BE2C (cell line): ENCODE results near the gene LACTBL1.
"Not testable (repeated sequence)": the region's sequence is repeated elsewhere in the genome, so short reads cannot be mapped to it uniquely, and the experiment has no call there.

ENCODE experiments used
- DNase-seq: peaks from one replicate; pipeline ENCODE4 v3.0.0-alpha.2; 2020
- H3K27me3 ChIP-seq: fragments of 250-450 bp; sonication (Bioruptor Pico); 2 replicates; pipeline ENCODE4 v1.5.1; 2020; ENCODE audit warnings: mild to moderate bottlenecking
- H3K36me3 ChIP-seq: fragments of 250-450 bp; sonication (Bioruptor Pico); 2 replicates; pipeline ENCODE4 v1.5.1; 2020; ENCODE audit warnings: mild to moderate bottlenecking
- H3K4me1 ChIP-seq: fragments of 250-450 bp; sonication (Bioruptor Pico); 2 replicates; pipeline ENCODE4 v1.5.1; 2020
- H3K4me3 ChIP-seq: 2 replicates; pipeline ENCODE4 v1.5.1; 2011; ENCODE audit warnings: low read depth, low read length
- H3K9me3 ChIP-seq: fragments of 250-450 bp; sonication (Bioruptor Pico); 2 replicates; pipeline ENCODE4 v1.5.1; 2020
- TF ChIP-seq, protein P1 (sequence below): IDR thresholded peaks from 2 replicates; pipeline ENCODE4 v1.5.1; 2012; ENCODE audit warnings: mild to moderate bottlenecking, low read depth, low read length

LACTBL1 gene

DNA sequence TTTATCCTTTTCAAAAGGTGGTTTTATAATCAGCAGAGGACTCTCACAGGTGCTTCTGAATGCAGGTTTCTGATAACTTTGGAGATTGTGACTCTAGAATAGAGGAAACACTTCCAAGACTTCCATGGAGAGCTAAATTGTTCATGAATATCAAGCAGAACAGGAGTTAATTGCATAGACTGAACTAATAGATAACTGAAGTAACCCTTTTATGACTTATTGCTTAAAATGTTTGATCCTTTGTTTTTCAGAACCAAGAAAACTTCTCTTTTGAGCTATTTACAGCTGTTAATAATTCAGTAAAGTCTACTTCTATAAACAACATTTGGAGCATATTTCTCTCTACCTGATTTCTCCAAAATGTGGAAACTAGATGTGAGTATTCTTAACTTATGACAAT is 23.1 kb upstream of the LACTBL1 start:
- DNase-seq: no peak
- H3K4me3 ChIP-seq: no peak overlapping the region
- H3K27me3 ChIP-seq: no peaks in the 10 kb centered on the region
- H3K4me1 ChIP-seq: no peaks in the 10 kb centered on the region
- H3K9me3 ChIP-seq: no peaks in the 10 kb centered on the region
- TF ChIP-seq, protein P1, sequence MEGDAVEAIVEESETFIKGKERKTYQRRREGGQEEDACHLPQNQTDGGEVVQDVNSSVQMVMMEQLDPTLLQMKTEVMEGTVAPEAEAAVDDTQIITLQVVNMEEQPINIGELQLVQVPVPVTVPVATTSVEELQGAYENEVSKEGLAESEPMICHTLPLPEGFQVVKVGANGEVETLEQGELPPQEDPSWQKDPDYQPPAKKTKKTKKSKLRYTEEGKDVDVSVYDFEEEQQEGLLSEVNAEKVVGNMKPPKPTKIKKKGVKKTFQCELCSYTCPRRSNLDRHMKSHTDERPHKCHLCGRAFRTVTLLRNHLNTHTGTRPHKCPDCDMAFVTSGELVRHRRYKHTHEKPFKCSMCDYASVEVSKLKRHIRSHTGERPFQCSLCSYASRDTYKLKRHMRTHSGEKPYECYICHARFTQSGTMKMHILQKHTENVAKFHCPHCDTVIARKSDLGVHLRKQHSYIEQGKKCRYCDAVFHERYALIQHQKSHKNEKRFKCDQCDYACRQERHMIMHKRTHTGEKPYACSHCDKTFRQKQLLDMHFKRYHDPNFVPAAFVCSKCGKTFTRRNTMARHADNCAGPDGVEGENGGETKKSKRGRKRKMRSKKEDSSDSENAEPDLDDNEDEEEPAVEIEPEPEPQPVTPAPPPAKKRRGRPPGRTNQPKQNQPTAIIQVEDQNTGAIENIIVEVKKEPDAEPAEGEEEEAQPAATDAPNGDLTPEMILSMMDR: no peak
- H3K36me3 ChIP-seq: no peaks in the 10 kb centered on the region

DNA sequence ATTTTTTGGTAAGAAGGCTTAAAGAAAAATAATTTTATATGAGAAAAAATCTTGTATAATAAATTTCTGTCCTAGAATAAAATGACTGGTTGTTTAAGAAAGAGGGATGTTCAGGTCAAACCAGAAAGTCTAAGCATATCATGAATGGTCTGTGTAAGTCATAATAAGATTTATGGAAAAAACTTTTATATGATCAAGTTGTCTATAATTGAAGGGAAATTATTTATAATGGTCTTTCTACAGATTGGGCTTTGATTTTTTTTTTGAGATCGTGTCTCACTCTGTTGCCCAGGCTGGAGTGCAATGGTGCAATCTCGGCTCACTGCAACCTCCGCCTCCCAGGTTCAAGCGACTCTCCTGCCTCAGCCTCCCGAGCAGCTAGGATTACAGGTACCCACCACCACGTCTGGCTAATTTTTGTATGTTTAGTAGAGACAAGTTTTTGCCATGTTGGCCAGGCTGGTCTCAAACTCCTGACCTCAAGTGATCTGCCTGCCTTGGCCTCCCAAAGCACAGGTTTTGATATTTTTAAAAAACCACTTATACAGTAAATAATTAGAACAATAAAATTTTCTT is 20.6 kb upstream of the LACTBL1 start:
- not testable (repeated sequence) for H3K4me3 ChIP-seq, H3K4me1 ChIP-seq, H3K27me3 ChIP-seq, DNase-seq, H3K9me3 ChIP-seq, H3K36me3 ChIP-seq

DNA sequence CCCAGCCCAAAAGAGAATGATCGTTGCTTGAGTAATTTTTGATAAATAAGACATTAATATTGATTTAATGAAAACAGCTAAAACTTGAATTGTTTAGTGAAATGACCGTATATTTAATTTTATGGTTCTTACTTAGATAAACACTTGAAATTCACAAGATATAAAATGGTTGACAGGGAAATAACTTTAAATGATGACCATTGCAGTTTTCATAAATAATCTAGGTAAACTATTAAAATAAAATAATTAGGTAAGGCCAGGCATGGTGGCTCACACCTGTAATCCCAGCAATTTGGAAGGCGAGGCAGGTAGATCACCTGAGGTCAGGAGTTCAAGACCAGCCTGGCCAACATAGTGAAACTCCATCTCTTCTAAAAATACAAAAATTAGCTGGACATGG is 19.7 kb upstream of the LACTBL1 start:
- not testable (repeated sequence) for H3K4me3 ChIP-seq, DNase-seq, H3K9me3 ChIP-seq, H3K36me3 ChIP-seq, H3K4me1 ChIP-seq, H3K27me3 ChIP-seq

DNA sequence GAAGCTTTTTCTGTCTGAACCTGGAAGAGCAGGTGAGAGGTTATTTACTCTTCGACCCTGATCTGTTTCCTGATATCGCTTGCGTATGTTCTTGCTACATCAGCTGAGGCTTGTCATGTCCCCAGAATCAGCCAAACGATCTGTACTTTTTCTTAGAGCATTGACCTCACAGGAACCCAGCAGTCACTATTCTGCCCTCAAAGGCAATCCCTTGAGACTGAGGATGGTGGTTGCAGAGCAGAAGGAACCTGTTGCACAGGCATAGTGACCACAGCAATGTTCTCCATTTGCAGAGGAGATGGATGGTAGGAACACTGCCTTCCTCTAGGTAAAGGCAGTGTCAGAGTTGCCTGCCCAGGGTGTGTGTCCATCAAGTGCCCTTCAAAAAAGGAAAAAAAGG is 11.3 kb upstream of the LACTBL1 start:
- no peak for DNase-seq
- Histone ChIP-seq H3K9me3 (no peaks in the 10 kb centered on the region), H3K27me3 (no peaks in the 10 kb centered on the region), H3K4me1 (no peaks in the 10 kb centered on the region), H3K4me3 (no peak overlapping the region), H3K36me3 (no peaks in the 10 kb centered on the region)
- TF ChIP-seq, protein P1: no peak

DNA sequence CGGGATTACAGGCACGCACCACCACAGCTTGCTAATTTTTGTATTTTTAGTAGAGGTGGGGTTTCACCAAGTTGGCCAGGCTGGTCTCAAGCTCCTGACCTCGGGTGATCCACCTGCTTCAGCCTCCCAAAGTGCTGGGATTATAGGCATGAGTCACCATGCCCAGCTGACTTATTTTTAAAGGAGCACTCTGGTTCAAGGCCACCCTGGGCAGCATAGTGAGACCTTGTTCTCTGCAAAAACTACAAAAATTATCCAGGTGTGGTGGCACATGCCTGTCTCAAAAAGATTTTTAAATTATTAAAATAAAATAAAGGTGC is 7.8 kb upstream of the LACTBL1 start:
- H3K36me3 ChIP-seq, H3K4me3 ChIP-seq, H3K9me3 ChIP-seq, H3K4me1 ChIP-seq, H3K27me3 ChIP-seq, DNase-seq: not testable (repeated sequence)

DNA sequence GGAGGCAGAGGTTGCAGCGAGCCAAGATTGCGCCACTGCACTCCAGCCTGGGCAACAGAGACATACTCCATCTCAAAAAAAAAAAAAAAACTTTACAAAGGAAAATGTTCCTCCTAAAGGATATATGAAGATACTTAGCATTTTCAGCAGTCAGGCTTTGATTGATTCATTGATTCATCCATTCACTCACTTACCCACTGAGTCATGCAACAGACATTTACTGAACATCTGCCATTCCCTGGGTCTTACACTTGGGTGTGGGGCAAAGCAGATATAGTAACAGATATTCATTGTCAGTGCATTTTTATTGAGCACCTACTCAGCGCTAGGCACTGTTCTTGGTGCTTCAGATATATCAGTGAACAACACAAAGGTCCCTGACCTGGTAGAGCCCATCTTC is 5.6 kb upstream of the LACTBL1 start:
- H3K4me3 ChIP-seq: no peak overlapping the region
- H3K36me3 ChIP-seq: no peaks in the 10 kb centered on the region
- TF ChIP-seq, protein P1: no peak
- H3K9me3 ChIP-seq: no peaks in the 10 kb centered on the region
- no peaks in the 10 kb centered on the region for H3K4me1 ChIP-seq
- no peak for DNase-seq
- no peaks in the 10 kb centered on the region for H3K27me3 ChIP-seq

DNA sequence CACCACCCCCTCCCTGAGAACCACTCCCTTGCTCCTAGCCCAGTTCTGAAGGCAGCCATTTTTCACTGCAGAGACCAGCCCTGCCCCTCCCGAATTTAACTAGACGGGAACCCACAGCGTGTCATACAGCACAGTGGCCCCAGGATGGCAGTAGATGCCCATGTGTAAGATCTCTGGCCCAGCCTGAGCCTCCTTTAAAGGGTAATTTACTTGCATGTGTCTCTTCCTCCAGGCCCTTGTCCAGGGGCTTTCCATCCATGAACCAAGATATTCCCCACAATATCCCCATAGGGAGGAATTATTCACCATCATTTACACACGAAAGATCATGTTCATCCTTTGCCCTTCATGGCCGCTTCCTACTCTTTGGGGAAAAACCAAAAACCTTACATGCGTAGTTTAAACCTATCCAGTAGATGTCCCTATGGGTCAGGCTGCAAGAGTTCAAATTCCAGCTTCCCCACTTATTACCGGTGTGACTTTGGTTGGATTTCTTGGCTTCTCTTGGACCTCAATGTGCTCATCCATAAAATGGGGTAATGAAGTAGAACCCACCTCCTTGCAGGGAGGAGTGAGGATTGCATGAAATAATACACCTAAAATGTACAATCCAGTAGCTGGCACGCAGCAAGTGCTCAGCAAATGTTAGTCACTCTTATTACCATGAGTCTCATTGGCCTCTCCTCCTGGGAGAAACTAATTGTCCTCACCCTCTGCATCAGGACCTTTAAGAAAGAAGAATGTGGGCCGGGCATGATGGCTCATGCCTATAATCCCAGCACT is 4.0 kb upstream of the LACTBL1 start:
- DNase-seq: peak; percentile 71
- no peaks in the 10 kb centered on the region for H3K36me3 ChIP-seq
- H3K4me3 ChIP-seq: no peak overlapping the region
- TF ChIP-seq, protein P1: peak; percentile 74
- no peaks in the 10 kb centered on the region for H3K9me3 ChIP-seq
- H3K27me3 ChIP-seq: no peaks in the 10 kb centered on the region
- no peaks in the 10 kb centered on the region for H3K4me1 ChIP-seq

DNA sequence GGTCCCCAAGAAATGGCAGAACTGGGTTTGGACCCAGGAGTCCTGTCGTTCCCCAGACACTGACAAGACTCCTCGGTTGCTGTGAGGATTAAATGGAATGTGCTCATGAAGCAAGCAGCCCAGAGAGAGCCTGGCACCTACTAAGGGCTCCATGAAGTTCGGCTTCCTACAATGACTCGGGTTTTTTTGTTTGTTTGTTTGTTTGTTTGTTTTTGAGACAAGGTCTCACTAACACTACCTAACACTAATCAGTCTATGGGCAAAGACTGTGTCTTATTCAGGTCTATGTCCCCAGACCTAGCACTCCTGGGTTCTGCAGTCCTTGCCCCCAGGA is 3.4 kb upstream of the LACTBL1 start:
- Histone ChIP-seq H3K27me3 (no peaks in the 10 kb centered on the region), H3K9me3 (no peaks in the 10 kb centered on the region), H3K36me3 (no peaks in the 10 kb centered on the region), H3K4me1 (no peaks in the 10 kb centered on the region), H3K4me3 (no peak overlapping the region)
- TF ChIP-seq, protein P1: no peak
- no peak for DNase-seq
